RWPE2 (cell line): ENCODE measurements around the gene ZEB2.
"Not testable (repeated sequence)": the region's sequence is repeated elsewhere in the genome, so short reads cannot be mapped to it uniquely, and the experiment has no call there.

Experiments used
- ATAC-seq: fragments of 200-7000 bp; cut with Tn5 transposase; 3 replicates; pipeline ENCODE4 v1.9.1; 2021; ENCODE audit warnings: low read depth
- DNase-seq: peaks from one replicate; pipeline ENCODE4 v3.0.0-alpha.2; 2020; ENCODE audit warnings: low spot score
- H3K27ac ChIP-seq: fragments of 450-650 bp; 2 replicates; pipeline ENCODE4 v1.5.1; 2017; ENCODE audit warnings: mild to moderate bottlenecking; ENCODE audit not compliant: poor library complexity, severe bottlenecking
- H3K27me3 ChIP-seq: fragments of 250-450 bp; sonication (Bioruptor Pico); 2 replicates; pipeline ENCODE4 v1.5.1; 2021; ENCODE audit warnings: mild to moderate bottlenecking, moderate library complexity; ENCODE audit not compliant: insufficient read depth, poor library complexity, severe bottlenecking
- H3K36me3 ChIP-seq: fragments of 250-450 bp; sonication (Bioruptor Pico); 2 replicates; pipeline ENCODE4 v1.5.1; 2020; ENCODE audit warnings: low read depth, mild to moderate bottlenecking, moderate library complexity
- H3K4me1 ChIP-seq: fragments of 250-450 bp; sonication (Bioruptor Pico); 2 replicates; pipeline ENCODE4 v1.5.1; 2021; ENCODE audit warnings: mild to moderate bottlenecking, moderate library complexity; ENCODE audit not compliant: insufficient read depth, poor library complexity, severe bottlenecking
- H3K4me3 ChIP-seq: fragments of 250-450 bp; sonication (Bioruptor Pico); 2 replicates; pipeline ENCODE4 v1.5.1; 2021; ENCODE audit warnings: mild to moderate bottlenecking, moderate library complexity; ENCODE audit not compliant: severe bottlenecking
- H3K9me3 ChIP-seq: fragments of 250-450 bp; sonication (Bioruptor Pico); 2 replicates; pipeline ENCODE4 v1.5.1; 2021; ENCODE audit warnings: mild to moderate bottlenecking, moderate library complexity; ENCODE audit not compliant: severe bottlenecking
- CTCF ChIP-seq: fragments of 450-650 bp; IDR thresholded peaks from one replicate; pipeline ENCODE4 v1.5.1; 2017; ENCODE audit warnings: mild to moderate bottlenecking, moderate library complexity; ENCODE audit not compliant: poor library complexity, severe bottlenecking

Gene ZEB2

DNA sequence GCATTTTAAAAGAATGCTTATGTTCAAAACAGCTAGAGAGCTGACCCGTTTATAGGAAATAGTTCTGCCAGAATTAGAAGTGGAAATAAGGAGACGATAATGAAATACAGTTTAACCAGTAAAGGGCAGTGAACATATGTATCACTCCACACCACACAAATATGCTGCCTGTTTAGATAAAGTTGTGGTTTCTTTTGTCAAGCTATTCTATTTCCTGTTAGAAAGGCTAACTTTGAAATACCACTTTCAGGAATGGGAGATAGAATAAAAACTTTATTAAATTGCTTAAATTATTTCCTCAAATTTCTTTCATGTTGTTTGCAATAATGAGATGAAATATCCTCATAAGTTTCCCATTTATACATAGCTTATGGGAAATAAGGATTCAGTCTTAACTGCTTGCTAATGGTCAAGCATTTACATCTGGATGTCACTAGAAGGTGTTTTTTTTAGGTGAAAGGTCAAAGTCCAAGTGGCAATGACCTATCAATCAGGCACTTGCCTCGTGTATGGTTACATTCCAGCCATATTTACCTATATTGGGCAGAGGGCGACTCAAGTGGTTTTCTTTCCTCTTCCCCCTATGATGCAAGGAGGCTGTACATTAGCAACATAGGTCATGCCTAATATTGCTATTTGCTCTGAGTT, 148.9 kb downstream of the ZEB2 start:
- ATAC-seq (no peak), DNase-seq (no peak)
- Histone ChIP-seq H3K27ac (no peak overlapping the region), H3K9me3 (no peaks in the 10 kb centered on the region), H3K4me3 (no peak overlapping the region), H3K36me3 (no peaks in the 10 kb centered on the region), H3K4me1 (no peaks in the 10 kb centered on the region), H3K27me3 (no peaks in the 10 kb centered on the region)
- no peak for TF ChIP-seq CTCF

GRCh38 chr2:144369416-144369815, 150.5 kb downstream of the ZEB2 start:
- ATAC-seq, result no peak
- H3K4me1 ChIP-seq, result no peaks in the 10 kb centered on the region

GRCh38 chr2:144366825-144367429, 153.0 kb downstream of the ZEB2 start:
- no peak overlapping the region for H3K4me3 ChIP-seq
- DNase-seq, result no peak
- no peaks in the 10 kb centered on the region for H3K9me3 ChIP-seq
- TF ChIP-seq CTCF, result no peak
- H3K36me3 ChIP-seq, result no peaks in the 10 kb centered on the region
- no peak for ATAC-seq
- no peak overlapping the region for H3K27ac ChIP-seq
- no peaks in the 10 kb centered on the region for H3K4me1 ChIP-seq
- no peaks in the 10 kb centered on the region for H3K27me3 ChIP-seq

More at GRCh38 chr2:144369416-144369815, 150.5 kb downstream of the ZEB2 start:
- DNase-seq, result no peak
- no peaks in the 10 kb centered on the region for H3K27me3 ChIP-seq
- H3K9me3 ChIP-seq, result no peaks in the 10 kb centered on the region
- no peak for TF ChIP-seq CTCF
- no peaks in the 10 kb centered on the region for H3K36me3 ChIP-seq
- H3K4me3 ChIP-seq, result no peak overlapping the region
- no peak overlapping the region for H3K27ac ChIP-seq

DNA sequence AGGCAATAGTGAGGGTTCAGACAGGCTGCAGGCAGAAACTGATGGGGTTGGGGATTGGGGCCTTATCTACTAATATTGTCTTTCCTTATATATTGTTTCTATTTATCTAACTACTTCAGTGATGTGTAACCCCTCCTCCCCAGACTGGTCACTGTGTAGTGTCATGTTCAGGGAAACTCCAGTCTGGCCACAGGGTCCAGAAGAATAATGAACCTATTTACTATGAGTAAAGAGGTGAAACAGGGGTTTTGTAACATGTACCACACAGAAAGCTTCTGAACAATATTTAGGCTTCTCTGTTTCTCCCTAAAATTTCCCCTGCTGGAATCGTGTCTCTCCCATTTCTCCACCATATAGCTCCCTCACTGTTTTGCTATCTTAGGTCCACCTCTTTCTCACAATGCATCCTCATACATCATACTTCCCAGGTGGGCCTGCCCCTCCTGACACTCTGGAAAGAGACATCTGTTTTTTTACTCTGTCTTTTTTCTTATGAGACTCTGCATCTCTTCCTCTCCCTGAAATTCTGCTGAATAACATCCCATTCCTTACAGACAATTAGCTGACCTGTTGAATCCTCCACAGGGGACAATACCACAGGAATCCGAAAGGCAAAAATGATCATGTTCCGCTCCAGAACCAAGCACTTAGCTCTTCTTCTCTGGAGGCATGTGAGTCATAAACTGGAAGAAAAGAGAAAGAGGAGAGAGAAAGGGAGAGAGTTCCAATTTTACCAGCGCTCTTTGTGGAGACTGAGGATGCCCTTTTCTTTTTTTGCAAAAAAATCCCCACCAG, 154.8 kb downstream of the ZEB2 start:
- H3K4me1 ChIP-seq, result no peaks in the 10 kb centered on the region
- no peak for DNase-seq

DNA sequence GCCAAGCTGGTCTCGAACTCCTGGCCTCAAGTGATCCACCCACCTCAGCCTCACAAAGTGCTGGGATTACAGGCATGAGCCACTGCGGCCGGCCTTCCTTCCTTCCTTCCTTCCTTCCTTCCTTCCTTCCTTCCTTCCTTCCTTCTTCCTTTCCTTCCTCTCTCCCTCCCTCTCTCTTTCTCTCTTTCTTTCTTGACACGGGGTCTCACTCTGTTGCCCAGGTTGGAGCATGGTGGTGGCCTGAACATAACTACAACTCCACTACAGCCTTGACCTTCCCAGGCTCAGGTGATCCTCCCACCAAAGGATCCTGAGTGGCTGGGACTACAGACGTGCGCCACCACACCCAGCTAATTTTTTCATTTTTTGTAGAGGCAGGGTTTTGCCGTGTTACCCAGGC, 155.7 kb downstream of the ZEB2 start:
- not testable (repeated sequence) for H3K4me1 ChIP-seq, H3K4me3 ChIP-seq, DNase-seq, ATAC-seq, H3K36me3 ChIP-seq, H3K27ac ChIP-seq, H3K9me3 ChIP-seq, H3K27me3 ChIP-seq

More for the DNA sequence above, 154.8 kb downstream of the ZEB2 start:
- H3K4me3 ChIP-seq, result no peak overlapping the region
- no peak overlapping the region for H3K27ac ChIP-seq
- no peak for TF ChIP-seq CTCF
- H3K36me3 ChIP-seq, result no peaks in the 10 kb centered on the region
- no peaks in the 10 kb centered on the region for H3K27me3 ChIP-seq
- no peak for ATAC-seq
- no peaks in the 10 kb centered on the region for H3K9me3 ChIP-seq
